Liver (tissue), 9 donors: Measurements from ENCODE around the gene ABCA12. TPM values are rescaled to one million over a fixed set of nuclear protein-coding genes. Genes with fewer than 3 reads are reported as not detected.

Experiments used
- DNase-seq: peaks from one replicate; pipeline ENCODE4 v3.0.0-alpha.2; 2017; ENCODE audit warnings: low spot score
- H3K27ac ChIP-seq, 2 donors: one replicate each; pipeline ENCODE4 v1.7.0; 2013; ENCODE audit warnings: inconsistent platforms in 2 of 2, low read length in 2 of 2, control low read depth in 1 of 2, low read depth in 1 of 2, mild to moderate bottlenecking in 1 of 2
- H3K27me3 ChIP-seq, 4 donors: one replicate each; pipeline versions ENCODE4 v1.6.1 to v1.7.0; 2013; ENCODE audit warnings: low read length in 3 of 4, inconsistent platforms in 1 of 4, mild to moderate bottlenecking in 1 of 4, moderate library complexity in 1 of 4; ENCODE audit not compliant: control insufficient read depth in 4 of 4, insufficient read depth in 4 of 4
- H3K36me3 ChIP-seq, 4 donors: one replicate each; pipeline versions ENCODE4 v1.6.1 to v1.7.0; 2013; ENCODE audit warnings: low read length in 3 of 4, mild to moderate bottlenecking in 3 of 4, low read depth in 1 of 4, moderate library complexity in 1 of 4; ENCODE audit not compliant: control insufficient read depth in 4 of 4, insufficient read depth in 3 of 4
- H3K4me1 ChIP-seq, 4 donors: one replicate each; pipeline versions ENCODE4 v1.6.1 to v1.7.0; 2013; ENCODE audit warnings: low read length in 3 of 4, mild to moderate bottlenecking in 3 of 4, moderate library complexity in 1 of 4; ENCODE audit not compliant: control insufficient read depth in 4 of 4, insufficient read depth in 4 of 4
- H3K4me3 ChIP-seq, 3 donors: one replicate each; pipeline versions ENCODE4 v1.6.1 to v1.7.0; 2013; ENCODE audit warnings: low read length in 3 of 3, control low read depth in 1 of 3, low read depth in 1 of 3, mild to moderate bottlenecking in 1 of 3
- H3K9ac ChIP-seq, 2 donors: one replicate each; pipeline ENCODE4 v1.7.0; 2013; ENCODE audit warnings: low read length in 2 of 2, mild to moderate bottlenecking in 2 of 2, moderate library complexity in 2 of 2, control low read depth in 1 of 2, low read depth in 1 of 2
- H3K9me3 ChIP-seq, 4 donors: one replicate each; pipeline versions ENCODE4 v1.6.1 to v1.7.0; 2013; ENCODE audit warnings: low read length in 3 of 4; ENCODE audit not compliant: control insufficient read depth in 4 of 4
- ATF3 ChIP-seq: IDR thresholded peaks from 2 replicates; pipeline ENCODE4 v1.6.1; 2016; ENCODE audit warnings: antibody characterized with exemption
- CTCF ChIP-seq: fragments of 150-350 bp; IDR thresholded peaks from 2 replicates; pipeline ENCODE4 v1.5.1; 2017; ENCODE audit warnings: improper control_type of control experiment, low read depth, low read length; ENCODE audit not compliant: missing input control
- EGR1 ChIP-seq, 2 donors: IDR thresholded peaks; 2 replicates each; pipeline ENCODE4 v1.6.1; 2016 to 2018; ENCODE audit warnings: antibody characterized with exemption in 2 of 2, low read depth in 2 of 2
- FOXA1 ChIP-seq: IDR thresholded peaks from 2 replicates; pipeline ENCODE4 v1.6.1; 2016; ENCODE audit warnings: antibody characterized with exemption
- FOXA2 ChIP-seq: IDR thresholded peaks from 2 replicates; pipeline ENCODE4 v1.6.1; 2016; ENCODE audit warnings: antibody characterized with exemption
- GABPA ChIP-seq, 2 donors: IDR thresholded peaks in 1 of 2; conservative IDR thresholded peaks in 1 of 2; 2 replicates each; pipeline ENCODE4 v1.6.1; 2016; ENCODE audit warnings: antibody characterized with exemption in 2 of 2, mild to moderate bottlenecking in 1 of 2, moderate library complexity in 1 of 2
- HNF4A ChIP-seq, 2 donors: conservative IDR thresholded peaks; 2 replicates each; pipeline ENCODE4 v1.6.1; 2016; ENCODE audit warnings: antibody characterized with exemption in 2 of 2, mild to moderate bottlenecking in 2 of 2
- HNF4G ChIP-seq: IDR thresholded peaks from 2 replicates; pipeline ENCODE4 v1.6.1; 2016; ENCODE audit warnings: antibody characterized with exemption
- JUND ChIP-seq, 2 donors: IDR thresholded peaks; 2 replicates each; pipeline ENCODE4 v1.6.1; 2016; ENCODE audit warnings: antibody characterized with exemption in 2 of 2
- MAX ChIP-seq: IDR thresholded peaks from 2 replicates; pipeline ENCODE4 v1.6.1; 2016; ENCODE audit warnings: antibody characterized with exemption
- NR2F2 ChIP-seq: IDR thresholded peaks from 2 replicates; pipeline ENCODE4 v1.6.1; 2016; ENCODE audit warnings: antibody characterized with exemption
- RAD21 ChIP-seq, 2 donors: IDR thresholded peaks; 2 replicates each; pipeline ENCODE4 v1.6.1; 2016; ENCODE audit warnings: antibody characterized with exemption in 2 of 2, mild to moderate bottlenecking in 2 of 2
- REST ChIP-seq: IDR thresholded peaks from 2 replicates; pipeline ENCODE4 v1.6.1; 2016; ENCODE audit warnings: antibody characterized with exemption, mild to moderate bottlenecking
- RXRA ChIP-seq, 2 donors: IDR thresholded peaks; 2 replicates each; pipeline ENCODE4 v1.6.1; 2017 to 2018; ENCODE audit warnings: antibody characterized with exemption in 2 of 2, mild to moderate bottlenecking in 1 of 2
- SP1 ChIP-seq: IDR thresholded peaks from 2 replicates; pipeline ENCODE4 v1.6.1; 2018; ENCODE audit warnings: antibody characterized with exemption, mild to moderate bottlenecking
- TAF1 ChIP-seq: conservative IDR thresholded peaks from 2 replicates; pipeline ENCODE4 v1.6.1; 2016; ENCODE audit warnings: antibody characterized with exemption, mild to moderate bottlenecking
- ZBTB33 ChIP-seq: IDR thresholded peaks from 2 replicates; pipeline ENCODE4 v1.6.1; 2016; ENCODE audit warnings: antibody characterized with exemption
- WGBS: extraction: QIAGEN DNeasy Blood & Tissue Kit; methylation state at CpG from one replicate; pipeline ENCODE4 v1.1.7; 2013; 5-methylcytosine and 5-hydroxymethylcytosine counted together
- polyA plus RNA-seq, 2 donors: library from polyadenylated mRNA; stranded (reverse) in 1 of 2; unstranded in 1 of 2; fragments of 200-250 nt in 1 of 2; fragments of >200 nt in 1 of 2; fragmentation: Nextera tagmentation in 1 of 2; extraction: Ambion mirVana in 1 of 2; gene quantifications; one replicate each; pipeline versions ENCODE4 v1.2.1 to v1.2.3, GENCODE V29; 2013 to 2015
- total RNA-seq, 2 donors: library from RNA; depleted of rRNA; stranded (reverse); fragments of >200 nt; gene quantifications; one replicate each; pipeline ENCODE4 v1.2.3, GENCODE V29; 2014
- donor health status: healthy.
- donor health status: healthy.
- donor health status: healthy.
- donor health status: healthy.
- donor health status: healthy.

Gene ABCA12
- total and polyA plus RNA-seq, 4 donors: 0.03 TPM; not detected in 3

GRCh38 chr2:215105607-215106354, 32.6 kb downstream of the ABCA12 start:
- WGBS: 68% methylated on average over 5 of the region's 5 CpGs
- Histone ChIP-seq H3K9ac (no peak overlapping the region), H3K36me3 (no peaks in the 10 kb centered on the region), H3K4me3 (no peak overlapping the region), H3K4me1 (no peaks in the 10 kb centered on the region), H3K9me3 (peaks cover 0 to 3% (median 0%) of the 10 kb centered on the region in 4 donors), H3K27ac (no peak overlapping the region), H3K27me3 (no peaks in the 10 kb centered on the region)
- TF ChIP-seq CTCF (no peak), ZBTB33 (no peak), RXRA (IDR thresholded peaks at IDR 0.05) (no peak), REST (no peak), RAD21 (IDR thresholded peaks at IDR 0.05) (no peak), JUND (IDR thresholded peaks at IDR 0.05) (no peak), FOXA2 (no peak), HNF4A (conservative IDR thresholded peaks at IDR 0.05) (no peak), SP1 (no peak), TAF1 (no peak), FOXA1 (no peak)
- DNase-seq: no peak

- Histone ChIP-seq H3K4me3 (no peak overlapping the region), H3K27me3 (no peaks in the 10 kb centered on the region), H3K36me3 (no peaks in the 10 kb centered on the region), H3K27ac (no peak overlapping the region), H3K9me3 (peaks cover 0 to 3% (median 0%) of the 10 kb centered on the region in 4 donors), H3K4me1 (no peaks in the 10 kb centered on the region), H3K9ac (no peak overlapping the region)
- no peak for DNase-seq
- 76% methylated on average over 4 of the region's 4 CpGs for WGBS
- no peak for TF ChIP-seq RXRA (IDR thresholded peaks at IDR 0.05)
- TF ChIP-seq TAF1: no peak
- no peak for TF ChIP-seq CTCF
- no peak for TF ChIP-seq REST
- no peak for TF ChIP-seq JUND (IDR thresholded peaks at IDR 0.05)
- TF ChIP-seq FOXA1: no peak
- TF ChIP-seq EGR1 (IDR thresholded peaks at IDR 0.05; ENCODE audit: low read depth in 2 of 2): no peak
- no peak for TF ChIP-seq GABPA (IDR thresholded peaks at IDR 0.05 in 1 of 2, conservative IDR thresholded peaks at IDR 0.05 in 1 of 2)
- no peak for TF ChIP-seq MAX
- no peak for TF ChIP-seq ATF3
- no peak for TF ChIP-seq FOXA2
- no peak for TF ChIP-seq HNF4A (conservative IDR thresholded peaks at IDR 0.05)
- TF ChIP-seq RAD21 (IDR thresholded peaks at IDR 0.05): no peak
- no peak for TF ChIP-seq SP1
- TF ChIP-seq NR2F2: no peak
- TF ChIP-seq HNF4G: no peak
Observed at GRCh38 chr2:215104226-215104625, 34.2 kb downstream of the ABCA12 start.
